NCI-H1048 (cell line): ENCODE results near the gene SP140L.
"Not testable (repeated sequence)": the region's sequence is repeated elsewhere in the genome, so short reads cannot be mapped to it uniquely, and the experiment has no call there.

Experiments used
- DNase-seq: peaks from one replicate; lab custom pipeline; 2025; lab: John Stamatoyannopoulos, UW

Gene SP140L

DNA sequence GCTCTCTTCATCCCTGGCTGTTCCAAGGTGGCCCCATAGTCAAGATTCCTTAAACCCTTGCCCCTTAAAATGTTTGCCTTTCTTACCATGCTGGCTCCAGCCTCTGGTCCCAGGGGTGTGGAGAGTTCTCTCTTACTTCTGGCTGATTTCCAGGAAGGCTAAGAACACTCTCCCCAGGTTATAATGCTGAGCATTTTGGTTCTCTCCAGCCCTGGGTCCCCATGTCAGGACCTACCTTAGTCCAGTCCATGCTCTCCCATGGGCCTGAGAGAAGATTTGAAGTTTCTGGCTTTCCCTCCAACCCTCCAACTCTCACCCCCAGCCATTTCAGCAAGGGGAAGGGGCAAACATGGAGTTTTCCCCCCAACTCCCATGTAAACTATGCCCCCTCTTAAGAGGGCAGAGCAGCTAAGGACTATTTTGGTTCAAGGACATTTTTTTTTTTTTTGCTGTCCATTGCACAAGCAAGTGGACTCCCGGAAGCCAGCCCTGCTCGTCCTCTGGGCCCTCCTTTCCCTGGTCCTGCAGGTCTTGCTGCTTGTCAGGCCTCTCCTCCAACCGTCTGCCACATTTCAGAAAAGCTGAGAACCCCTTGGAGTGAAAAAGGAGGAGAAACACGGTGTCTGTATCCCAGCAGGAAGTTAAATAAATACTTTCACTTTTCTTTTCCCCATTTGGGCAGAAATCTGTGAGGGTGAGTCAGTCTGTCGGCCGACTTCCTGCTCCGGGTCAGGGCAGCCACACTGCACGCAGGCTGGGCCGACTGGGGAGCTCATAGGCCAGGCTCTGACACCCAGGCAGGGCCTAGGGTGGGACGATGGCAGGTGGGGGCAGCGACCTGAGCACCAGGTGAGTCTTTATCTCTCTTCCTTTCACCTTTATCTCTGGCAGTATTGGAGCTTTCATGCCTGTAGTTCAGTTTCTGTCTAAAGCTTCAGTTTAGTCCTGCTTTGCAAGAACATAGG is at the start of gene SP140L:
SP140L (plus strand) TSS at position 741 of the 965 bp plus-strand sequence; CDS start at position 818, 77 bp downstream.
- no peak for DNase-seq

- no peak for DNase-seq
Observed at GRCh38 chr2:230282936-230283335, 44.1 kb upstream of the SP140L start.

- no peak for DNase-seq
Observed at GRCh38 chr2:230286048-230286447, 40.9 kb upstream of the SP140L start.

DNA sequence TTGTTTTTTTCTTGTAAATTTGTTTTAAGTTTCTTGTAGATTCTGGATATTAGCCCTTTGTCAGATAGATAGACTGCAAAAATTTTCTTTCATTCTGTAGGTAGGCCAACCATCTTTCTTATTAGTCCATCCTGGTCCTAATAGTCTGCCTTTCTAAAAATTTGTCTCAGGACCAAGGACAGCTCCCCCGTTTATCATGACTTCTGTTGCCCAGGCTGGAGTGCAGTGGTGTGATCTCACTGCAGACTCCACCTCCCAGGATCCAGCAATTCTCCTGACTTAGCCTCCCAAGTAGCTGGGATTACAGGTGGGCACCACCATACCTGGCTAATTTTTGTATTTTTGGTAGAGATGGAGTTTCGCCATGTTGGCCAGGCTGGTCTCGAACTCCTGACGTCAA is 37.7 kb upstream of the SP140L start:
- not testable (repeated sequence) for DNase-seq

DNA sequence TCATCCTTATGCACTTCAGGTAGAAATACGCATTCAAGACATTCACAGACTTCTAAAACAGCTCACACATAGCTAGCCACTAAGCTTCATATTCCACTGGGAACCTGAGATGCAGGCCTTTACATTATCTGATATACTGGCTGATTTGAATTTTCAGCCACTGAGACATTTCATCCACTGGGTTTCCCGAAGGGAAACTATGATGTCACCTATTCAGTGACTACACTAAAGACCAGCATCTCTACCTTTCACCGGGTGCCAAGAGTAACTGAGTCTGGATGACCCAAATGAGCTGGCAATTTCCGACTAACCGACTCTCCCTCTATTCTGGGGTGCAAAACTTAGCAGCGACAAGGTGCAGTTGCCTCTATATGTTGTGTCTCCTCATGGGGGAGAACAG is 31.8 kb upstream of the SP140L start:
- no peak for DNase-seq

DNA sequence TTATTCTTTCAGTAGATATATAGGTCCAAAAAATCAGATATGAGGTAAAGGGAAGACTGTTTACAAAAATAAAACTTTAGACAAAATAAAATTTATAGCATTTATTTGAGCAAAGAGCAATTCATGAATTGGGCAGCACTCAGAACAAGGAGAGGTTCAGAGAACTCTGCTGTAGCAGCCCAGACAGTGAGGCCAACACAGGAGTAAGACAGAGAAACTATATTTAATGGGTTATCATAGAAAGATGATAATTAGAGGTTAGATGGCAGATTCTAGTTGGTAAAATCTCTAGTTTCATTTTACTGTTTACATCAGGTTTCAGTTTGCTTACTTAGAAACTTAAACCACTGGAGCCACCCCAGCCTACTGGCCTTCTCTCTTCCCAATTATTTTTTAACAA is 30.1 kb upstream of the SP140L start:
- no peak for DNase-seq

GRCh38 chr2:230299618-230300017 is 27.4 kb upstream of the SP140L start:
- no peak for DNase-seq

GRCh38 chr2:230305416-230306275 is 21.3 kb upstream of the SP140L start:
- DNase-seq = no peak

DNA sequence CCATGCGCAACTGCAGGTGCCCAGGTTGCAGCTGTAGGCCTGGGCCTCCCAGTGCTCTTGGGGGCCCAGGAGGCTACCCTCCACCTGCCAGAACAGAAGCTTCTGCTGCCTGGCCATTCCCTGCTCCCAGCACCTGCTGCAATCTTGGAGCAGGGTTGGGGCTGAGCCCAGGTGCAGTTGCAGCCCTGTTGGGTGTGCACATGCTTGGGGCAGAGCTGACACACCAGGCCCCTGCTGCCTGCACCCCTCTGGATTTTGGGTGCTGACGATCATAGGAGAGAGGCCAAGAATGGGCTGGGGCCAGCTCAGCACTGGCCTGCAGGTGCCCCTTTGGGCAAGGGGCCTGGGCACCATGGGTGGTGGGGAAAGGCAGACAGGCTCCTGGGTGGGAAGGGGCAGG is 20.5 kb upstream of the SP140L start:
- DNase-seq = no peak

DNA sequence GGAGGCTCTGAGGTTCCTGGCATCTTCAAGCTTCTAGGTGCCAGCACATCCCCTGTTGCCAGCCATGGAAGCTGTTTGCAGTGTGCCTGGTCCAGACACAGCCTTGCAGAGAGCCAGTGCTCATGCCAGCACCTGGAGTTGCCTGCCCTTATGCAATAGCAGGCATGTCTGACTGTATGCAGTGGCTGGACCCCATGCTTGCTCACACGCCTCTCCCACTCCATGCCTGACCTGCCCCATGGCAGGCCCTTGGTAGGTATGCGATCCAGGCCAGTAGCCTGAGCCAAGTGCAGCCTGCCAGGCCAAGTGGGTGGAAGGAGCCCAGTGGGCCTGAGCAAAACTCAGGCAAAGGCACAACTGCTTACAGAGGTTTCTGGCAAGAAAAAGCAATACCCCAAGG is 19.5 kb upstream of the SP140L start:
- no peak for DNase-seq

GRCh38 chr2:230308402-230309000 is 18.5 kb upstream of the SP140L start:
- DNase-seq = no peak

DNA sequence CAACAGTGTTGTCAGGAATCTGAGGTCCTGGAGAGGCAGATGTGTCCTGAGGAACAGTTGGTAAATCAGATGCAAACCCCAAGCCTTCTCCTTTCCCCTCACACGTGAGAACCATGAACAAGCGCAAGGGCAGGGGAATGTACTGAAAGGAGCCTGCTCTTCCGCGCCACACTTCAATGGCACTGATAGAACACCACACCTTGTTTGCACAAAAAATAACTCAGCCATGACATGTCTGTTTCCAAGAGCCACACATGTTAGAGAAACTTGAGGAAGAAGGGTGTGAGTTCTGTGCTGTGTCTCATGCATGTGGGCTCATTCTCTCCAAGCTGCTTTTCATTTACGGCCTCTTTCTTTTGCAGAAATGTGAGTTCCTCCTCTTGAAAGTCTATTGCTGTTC is 16.2 kb upstream of the SP140L start:
- not testable (repeated sequence) for DNase-seq

GRCh38 chr2:230311634-230312033 is 15.4 kb upstream of the SP140L start:
- not testable (repeated sequence) for DNase-seq

DNA sequence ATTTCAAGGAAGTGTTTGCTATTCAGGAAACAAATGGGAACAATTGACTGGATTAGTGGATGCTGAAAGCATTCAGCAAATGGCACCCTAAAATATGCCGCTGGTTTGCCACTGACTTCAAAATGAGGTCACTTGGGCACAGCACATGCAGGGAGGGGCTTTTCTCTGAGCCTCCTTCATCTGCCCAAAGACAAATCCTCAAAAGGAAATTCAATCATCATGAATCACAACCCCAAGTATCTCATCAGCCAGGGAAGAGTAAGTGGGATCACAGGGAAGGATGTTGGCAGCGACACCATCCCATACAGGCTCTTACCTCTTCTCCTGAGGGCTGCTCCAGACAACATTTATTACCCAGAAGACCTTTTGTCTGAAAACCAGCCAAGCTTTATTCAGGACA is 14.4 kb upstream of the SP140L start:
- DNase-seq = no peak

DNA sequence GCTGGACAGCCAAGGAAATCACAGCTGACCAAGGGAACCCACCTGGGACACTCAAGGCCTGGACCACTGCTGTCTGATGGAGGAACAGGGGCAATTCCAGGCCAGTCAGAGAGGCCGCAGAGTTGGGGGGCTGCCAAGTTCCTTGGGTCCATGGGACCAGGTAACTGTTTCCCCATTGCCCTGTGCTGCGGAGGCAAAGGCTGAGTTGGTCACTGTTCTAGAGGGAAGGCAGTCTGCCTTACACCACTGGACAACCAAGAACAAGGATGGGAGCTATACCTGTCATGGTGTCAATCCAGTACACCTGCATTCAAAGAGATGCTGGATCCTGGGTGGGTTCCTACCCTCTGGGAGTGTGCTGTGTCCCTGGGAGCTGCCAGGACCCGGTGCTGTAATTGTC is 9.6 kb upstream of the SP140L start:
- no peak for DNase-seq

GRCh38 chr2:230318190-230319121 is 8.5 kb upstream of the SP140L start:
- no peak for DNase-seq

GRCh38 chr2:230319211-230319862 is 7.7 kb upstream of the SP140L start:
- no peak for DNase-seq

GRCh38 chr2:230321031-230321430 is 6.0 kb upstream of the SP140L start:
- DNase-seq = no peak

- DNase-seq = no peak
Observed at GRCh38 chr2:230322561-230323384, 4.2 kb upstream of the SP140L start.
